Measurements from ENCODE around the gene DNAH11.

DNA sequence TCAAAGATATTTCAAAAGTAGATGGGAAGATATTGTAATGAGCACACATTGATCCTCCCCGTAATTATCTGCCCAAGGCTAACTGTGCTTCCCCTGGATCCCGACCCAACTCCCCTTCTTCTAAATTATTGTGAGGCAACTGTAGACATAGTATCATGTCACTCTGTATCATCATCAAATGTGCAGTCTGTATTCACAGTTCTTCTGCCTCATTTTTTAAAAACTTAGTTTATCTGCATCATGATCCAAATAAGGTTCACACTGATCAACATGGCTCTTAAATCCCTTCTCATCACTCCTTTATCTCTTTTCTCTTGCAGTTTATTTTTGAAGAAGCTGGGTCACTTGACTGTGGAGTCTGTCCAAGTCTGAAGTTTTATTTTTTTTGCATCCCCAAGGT lies 375.4 kb downstream of the DNAH11 start:
- TF ChIP-seq, protein P1, sequence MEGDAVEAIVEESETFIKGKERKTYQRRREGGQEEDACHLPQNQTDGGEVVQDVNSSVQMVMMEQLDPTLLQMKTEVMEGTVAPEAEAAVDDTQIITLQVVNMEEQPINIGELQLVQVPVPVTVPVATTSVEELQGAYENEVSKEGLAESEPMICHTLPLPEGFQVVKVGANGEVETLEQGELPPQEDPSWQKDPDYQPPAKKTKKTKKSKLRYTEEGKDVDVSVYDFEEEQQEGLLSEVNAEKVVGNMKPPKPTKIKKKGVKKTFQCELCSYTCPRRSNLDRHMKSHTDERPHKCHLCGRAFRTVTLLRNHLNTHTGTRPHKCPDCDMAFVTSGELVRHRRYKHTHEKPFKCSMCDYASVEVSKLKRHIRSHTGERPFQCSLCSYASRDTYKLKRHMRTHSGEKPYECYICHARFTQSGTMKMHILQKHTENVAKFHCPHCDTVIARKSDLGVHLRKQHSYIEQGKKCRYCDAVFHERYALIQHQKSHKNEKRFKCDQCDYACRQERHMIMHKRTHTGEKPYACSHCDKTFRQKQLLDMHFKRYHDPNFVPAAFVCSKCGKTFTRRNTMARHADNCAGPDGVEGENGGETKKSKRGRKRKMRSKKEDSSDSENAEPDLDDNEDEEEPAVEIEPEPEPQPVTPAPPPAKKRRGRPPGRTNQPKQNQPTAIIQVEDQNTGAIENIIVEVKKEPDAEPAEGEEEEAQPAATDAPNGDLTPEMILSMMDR (IDR thresholded peaks at IDR 0.05): no peak
- no peak for TF ChIP-seq POLR2A (IDR thresholded peaks at IDR 0.05)

All from vagina (tissue), 2 donors.